Mononuclear cell (primary cell): Measurements from ENCODE around the gene DSCAML1. TPM values are rescaled to one million over a fixed set of nuclear protein-coding genes. Genes with fewer than 3 reads are reported as not detected.

Source experiments
- H3K27me3 ChIP-seq: 2 replicates; pipeline ENCODE4 v1.6.0; 2011; ENCODE audit warnings: low read length, control low read depth; ENCODE audit not compliant: insufficient read depth
- H3K4me1 ChIP-seq: 2 replicates; pipeline ENCODE4 v1.5.1; 2011; ENCODE audit warnings: mild to moderate bottlenecking, low read length, control low read depth; ENCODE audit not compliant: insufficient read depth
- H3K4me3 ChIP-seq: 2 replicates; pipeline ENCODE4 v1.5.1; 2011; ENCODE audit warnings: mild to moderate bottlenecking, low read length, moderate library complexity
- H3K9me3 ChIP-seq: 2 replicates; pipeline ENCODE4 v1.5.1; 2011; ENCODE audit warnings: low read depth, mild to moderate bottlenecking, control low read depth, low read length
- total RNA-seq: library from RNA; depleted of rRNA; stranded (reverse); fragments of >200 nt; gene quantifications from one replicate; pipeline ENCODE4 v1.2.3, GENCODE V29; 2012

The DSCAML1 gene
- total RNA-seq, 1 donor = 0.84 TPM

GRCh38 chr11:117836077-117836960 is 39.3 kb upstream of the DSCAML1 start:
- Histone ChIP-seq H3K4me1 (peaks cover 69% of the 10 kb centered on the region), H3K4me3 (no peak overlapping the region)

GRCh38 chr11:117835576-117835975 is 38.6 kb upstream of the DSCAML1 start:
- peaks cover 69% of the 10 kb centered on the region for H3K4me1 ChIP-seq
- no peaks in the 10 kb centered on the region for H3K27me3 ChIP-seq
- no peaks in the 10 kb centered on the region for H3K9me3 ChIP-seq
- H3K4me3 ChIP-seq = no peak overlapping the region

More at GRCh38 chr11:117836077-117836960, 39.3 kb upstream of the DSCAML1 start:
- H3K9me3 ChIP-seq = no peaks in the 10 kb centered on the region
- no peaks in the 10 kb centered on the region for H3K27me3 ChIP-seq

- Histone ChIP-seq H3K4me3 (no peak overlapping the region), H3K9me3 (no peaks in the 10 kb centered on the region), H3K27me3 (no peaks in the 10 kb centered on the region), H3K4me1 (peaks cover 70% of the 10 kb centered on the region)
Measured at GRCh38 chr11:117834838-117835443, 37.9 kb upstream of the DSCAML1 start.

- Histone ChIP-seq H3K9me3 (no peaks in the 10 kb centered on the region), H3K4me3 (no peak overlapping the region), H3K27me3 (no peaks in the 10 kb centered on the region), H3K4me1 (peaks cover 68% of the 10 kb centered on the region)
Measured at GRCh38 chr11:117834068-117834810, 37.2 kb upstream of the DSCAML1 start.

GRCh38 chr11:117833401-117833891 is 36.4 kb upstream of the DSCAML1 start:
- Histone ChIP-seq H3K4me3 (no peak overlapping the region), H3K4me1 (peaks cover 71% of the 10 kb centered on the region), H3K9me3 (no peaks in the 10 kb centered on the region), H3K27me3 (no peaks in the 10 kb centered on the region)

- peaks cover 71% of the 10 kb centered on the region for H3K4me1 ChIP-seq
- H3K9me3 ChIP-seq = no peaks in the 10 kb centered on the region
- H3K27me3 ChIP-seq = no peaks in the 10 kb centered on the region
- H3K4me3 ChIP-seq = no peak overlapping the region
Measured at GRCh38 chr11:117832511-117832910, 35.5 kb upstream of the DSCAML1 start.

GRCh38 chr11:117831661-117832415 is 34.8 kb upstream of the DSCAML1 start:
- Histone ChIP-seq H3K27me3 (no peaks in the 10 kb centered on the region), H3K4me1 (peaks cover 65% of the 10 kb centered on the region), H3K4me3 (no peak overlapping the region), H3K9me3 (no peaks in the 10 kb centered on the region)

GRCh38 chr11:117830674-117831351 is 33.8 kb upstream of the DSCAML1 start:
- H3K27me3 ChIP-seq = no peaks in the 10 kb centered on the region
- H3K4me3 ChIP-seq = no peak overlapping the region
- H3K4me1 ChIP-seq = peaks cover 55% of the 10 kb centered on the region
- no peaks in the 10 kb centered on the region for H3K9me3 ChIP-seq

- Histone ChIP-seq H3K27me3 (no peaks in the 10 kb centered on the region), H3K4me3 (no peak overlapping the region), H3K4me1 (peaks cover 52% of the 10 kb centered on the region), H3K9me3 (no peaks in the 10 kb centered on the region)
Measured at GRCh38 chr11:117830072-117830471, 33.1 kb upstream of the DSCAML1 start.

- Histone ChIP-seq H3K9me3 (no peaks in the 10 kb centered on the region), H3K4me3 (no peak overlapping the region), H3K27me3 (no peaks in the 10 kb centered on the region), H3K4me1 (peaks cover 55% of the 10 kb centered on the region)
Measured at GRCh38 chr11:117829369-117829725, 32.3 kb upstream of the DSCAML1 start.

GRCh38 chr11:117828611-117829368 is 31.8 kb upstream of the DSCAML1 start:
- no peaks in the 10 kb centered on the region for H3K9me3 ChIP-seq
- H3K4me1 ChIP-seq = peaks cover 61% of the 10 kb centered on the region
- no peaks in the 10 kb centered on the region for H3K27me3 ChIP-seq
- no peak overlapping the region for H3K4me3 ChIP-seq

GRCh38 chr11:117827521-117828511 is 30.8 kb upstream of the DSCAML1 start:
- Histone ChIP-seq H3K4me3 (no peak overlapping the region), H3K4me1 (peaks cover 65% of the 10 kb centered on the region), H3K9me3 (no peaks in the 10 kb centered on the region), H3K27me3 (no peaks in the 10 kb centered on the region)

- no peaks in the 10 kb centered on the region for H3K27me3 ChIP-seq
Measured at GRCh38 chr11:117826832-117827231, 29.8 kb upstream of the DSCAML1 start.

More at GRCh38 chr11:117826832-117827231, 29.8 kb upstream of the DSCAML1 start:
- Histone ChIP-seq H3K9me3 (no peaks in the 10 kb centered on the region), H3K4me3 (no peak overlapping the region), H3K4me1 (peaks cover 74% of the 10 kb centered on the region)
